HL-60/S4 treated with phorbol 12-myristate 13-acetate at 8.2 ng/mL for 4 days and 3 days (cell line): ENCODE results near the gene HAGH.

Experiments
- in situ Hi-C: fragments of 300-500 bp; cut with MboI; formaldehyde crosslinking; loops from 2 replicates; pipeline ENCODE4 v1.15.0; 2022; ENCODE audit warnings: low sequenced_read_pairs

HAGH gene

DNA sequence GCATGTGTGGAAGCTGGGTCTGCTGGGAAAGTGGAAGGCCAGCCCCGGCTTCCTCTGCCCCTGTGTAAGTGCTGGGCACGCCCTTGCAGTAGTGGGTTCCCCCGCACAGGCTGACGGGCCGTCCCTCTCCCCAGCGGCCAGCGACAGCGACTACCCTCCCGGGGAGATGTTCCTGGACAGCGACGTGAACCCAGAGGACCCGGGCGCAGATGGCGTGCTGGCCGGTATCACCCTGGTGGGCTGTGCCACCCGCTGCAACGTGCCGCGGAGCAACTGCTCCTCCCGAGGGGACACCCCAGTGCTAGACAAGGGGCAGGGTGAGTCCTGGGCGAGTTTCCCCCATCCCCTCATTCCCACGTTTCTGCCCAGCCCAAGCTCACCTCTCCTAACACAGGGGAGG, 60.8 kb downstream of the HAGH start:
- in situ Hi-C loops = no loop called here

DNA sequence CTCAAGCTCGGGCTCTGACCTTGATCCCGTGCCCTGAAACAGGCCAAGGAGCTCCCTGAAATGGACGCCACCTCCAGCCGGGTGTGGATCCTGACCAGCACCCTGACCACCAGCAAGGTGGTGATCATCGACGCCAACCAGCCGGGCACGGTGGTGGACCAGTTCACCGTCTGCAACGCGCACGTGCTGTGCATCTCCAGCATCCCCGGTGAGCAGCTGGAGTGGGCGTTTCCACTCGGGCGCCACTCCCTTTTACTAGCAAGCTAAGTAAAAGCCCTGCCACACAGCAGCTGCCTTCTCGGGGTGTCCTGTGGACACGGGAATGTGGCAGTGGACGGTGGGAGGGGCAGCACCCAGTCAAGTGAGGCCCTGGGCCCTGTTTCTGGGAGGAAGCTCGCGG, 61.7 kb downstream of the HAGH start:
- in situ Hi-C loops = no loop called here

- in situ Hi-C loops = no loop called here
These were observed 62.8 kb downstream of the HAGH start for GRCh38 chr16:1763521-1764511.

GRCh38 chr16:1762879-1763520, 63.6 kb downstream of the HAGH start:
- in situ Hi-C loops = no loop called here

DNA sequence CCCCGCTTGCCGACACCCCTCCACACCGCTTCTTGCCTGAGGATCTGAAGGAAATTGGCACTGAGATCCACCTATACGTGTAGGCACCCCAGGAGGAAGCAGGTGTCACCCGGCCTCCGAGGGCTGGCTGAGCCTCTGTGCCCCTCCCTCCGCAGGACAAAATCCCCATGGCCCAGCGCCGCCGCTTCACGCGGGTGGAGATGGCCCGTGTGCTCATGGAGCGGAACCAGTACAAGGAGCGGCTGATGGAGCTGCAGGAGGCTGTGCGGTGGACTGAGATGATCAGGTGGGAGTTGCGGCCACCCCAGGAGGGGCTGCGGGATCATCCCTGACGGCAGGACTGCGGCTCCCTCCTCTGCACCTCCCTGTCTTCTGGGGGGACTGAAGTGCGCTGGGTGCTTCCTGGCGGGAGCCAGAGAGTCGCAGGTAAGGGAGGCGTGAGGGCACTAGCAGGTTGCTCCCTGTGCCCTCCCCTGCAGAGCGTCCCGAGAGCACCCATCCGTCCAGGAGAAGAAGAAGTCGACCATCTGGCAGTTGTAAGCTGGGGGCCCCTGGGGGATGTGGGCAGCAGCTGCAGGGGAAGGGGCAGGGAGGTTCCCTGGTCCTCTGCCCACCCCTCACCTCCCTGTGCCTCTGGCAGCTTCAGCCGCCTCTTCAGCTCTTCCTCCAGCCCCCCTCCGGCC, 64.3 kb downstream of the HAGH start:
- in situ Hi-C loops = no loop called here

DNA sequence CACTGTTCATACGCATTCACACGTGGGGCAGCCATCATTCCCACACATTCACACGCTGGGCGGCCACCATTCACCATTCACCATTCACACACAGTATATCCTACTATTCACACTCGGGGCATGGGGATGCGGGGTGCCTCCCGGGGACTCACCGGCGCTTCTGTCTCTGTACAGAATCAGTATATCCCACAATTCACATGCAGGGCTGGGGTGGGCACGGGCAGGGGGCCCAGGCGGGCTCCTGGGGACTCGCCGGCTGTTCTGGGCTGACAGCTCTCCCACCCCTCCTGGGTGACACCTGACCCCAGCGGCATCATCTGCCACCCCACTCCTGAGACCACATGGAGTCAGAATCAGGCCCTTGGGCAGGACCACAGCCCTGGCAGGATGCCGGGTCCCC, 64.9 kb downstream of the HAGH start:
- in situ Hi-C loops = no loop called here

GRCh38 chr16:1760911-1761310, 65.7 kb downstream of the HAGH start:
- in situ Hi-C loops = no loop called here

- in situ Hi-C loops = no loop called here
These were observed 67.1 kb downstream of the HAGH start for GRCh38 chr16:1759511-1759910.

DNA sequence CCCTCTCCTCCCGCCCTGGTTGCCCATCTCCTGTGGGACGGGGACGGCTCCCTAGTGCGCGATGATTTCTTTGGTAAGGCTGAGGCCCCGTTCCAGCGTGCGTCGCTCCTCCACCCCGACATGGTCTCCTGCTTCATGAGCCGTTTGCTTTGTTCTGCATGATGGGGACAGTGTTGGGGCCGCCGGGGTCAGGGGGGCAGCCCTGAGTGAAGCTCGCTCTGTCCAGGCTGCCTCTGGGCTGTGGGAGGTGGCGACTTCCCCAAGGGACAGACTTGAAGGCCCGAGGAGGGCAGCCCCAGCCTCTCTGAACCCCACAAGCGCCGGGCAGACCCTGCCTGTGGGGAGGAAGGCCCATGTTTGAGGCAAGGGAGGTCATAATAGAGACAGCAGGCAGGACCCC, 67.7 kb downstream of the HAGH start:
- in situ Hi-C loops = no loop called here

DNA sequence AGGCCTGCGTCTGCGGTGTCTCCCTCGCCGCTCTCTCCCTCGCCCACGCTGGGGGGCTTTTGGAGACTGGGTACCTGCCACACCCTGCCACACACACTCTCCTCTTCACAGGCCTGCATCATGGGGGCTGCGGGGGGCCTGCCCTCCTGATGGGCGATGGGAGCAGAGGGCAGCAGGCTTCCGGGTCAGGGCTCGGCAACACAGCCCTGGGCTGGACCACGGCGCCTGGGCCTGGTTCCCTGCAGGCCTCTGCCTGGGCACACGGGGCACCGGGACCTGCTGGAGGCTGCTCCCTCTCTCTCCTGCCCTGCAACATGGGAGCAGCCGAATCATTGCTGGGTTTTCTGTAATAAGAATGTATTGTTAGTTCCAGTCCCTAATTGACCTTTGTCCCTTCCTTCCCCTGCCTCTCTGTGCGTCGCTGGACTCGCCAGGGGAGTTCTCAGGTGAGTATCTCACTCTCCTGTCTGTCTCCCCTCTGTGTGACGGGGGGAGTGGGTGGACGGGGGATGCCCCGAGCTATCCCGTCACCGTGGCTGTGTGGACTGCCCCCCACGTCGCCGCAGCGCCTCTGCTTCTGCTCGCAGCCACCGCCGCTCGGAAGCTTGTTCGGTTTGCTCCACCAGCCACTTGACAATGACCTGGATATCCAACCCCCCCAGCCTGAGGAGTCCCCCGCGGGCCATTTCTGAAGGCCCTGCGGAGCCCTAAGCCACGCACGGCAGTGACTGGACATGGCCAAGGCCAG, 68.7 kb downstream of the HAGH start:
- in situ Hi-C loops = no loop called here
